ENCODE measurements around the gene COL27A1.
A peak's percentile ranks its signal among the peaks of the same experiment; 100 is the strongest.
"Not testable (repeated sequence)": the region's sequence is repeated elsewhere in the genome, so short reads cannot be mapped to it uniquely, and the experiment has no call there.

Gene COL27A1

DNA sequence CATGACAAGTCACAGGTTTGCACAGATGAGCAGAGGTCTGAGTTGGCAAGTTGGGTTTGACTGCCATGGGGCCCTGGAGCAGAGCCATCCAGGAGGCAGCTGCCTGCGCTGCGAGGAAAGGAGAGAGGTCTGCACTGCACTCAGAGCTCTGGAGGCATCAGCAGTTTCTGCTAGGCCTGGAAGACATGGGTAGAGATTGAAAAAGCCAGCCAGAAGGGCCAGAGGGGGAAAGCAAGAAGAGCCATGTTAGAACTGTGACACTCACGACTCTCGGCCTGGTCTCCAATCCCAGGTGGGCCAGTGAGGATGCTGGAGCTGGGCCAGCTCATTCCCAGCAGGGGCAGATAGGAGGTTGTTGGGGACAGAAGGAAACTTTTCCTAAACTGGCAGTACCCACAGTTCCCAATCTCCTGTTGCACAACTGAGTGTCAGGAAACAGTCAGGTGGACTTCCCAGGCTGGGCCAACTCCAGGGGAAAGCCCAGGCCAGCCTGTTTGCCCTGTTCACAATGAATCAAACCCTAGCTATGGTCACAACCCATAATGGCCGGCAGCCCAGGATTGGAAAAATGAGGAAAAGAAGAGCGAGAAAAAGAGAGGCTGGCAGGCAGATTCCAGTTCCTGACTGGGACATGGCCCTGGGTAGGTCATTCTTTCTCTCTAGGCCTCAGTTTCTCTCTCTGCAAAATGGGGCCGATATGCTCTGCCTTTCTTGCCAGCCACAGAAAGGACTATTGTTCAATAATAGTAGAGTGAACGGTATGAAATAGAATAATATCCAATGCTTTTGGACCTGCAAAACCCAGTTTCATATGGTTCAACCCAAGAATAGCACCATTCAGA, 159.8 kb downstream of the COL27A1 start:
- in situ Hi-C loops (cut with MboI; ENCODE audit: low sequenced_read_pairs): no loop called here
- H3K4me3 ChIP-seq: no peak overlapping the region
- H3K9me3 ChIP-seq: no peaks in the 10 kb centered on the region
- DNase-seq (ENCODE audit: low spot score in 2 of 2): peak in 1 of 2 experiments; percentile 6
- H3K36me3 ChIP-seq (replicated peaks): peaks cover 6% of the 10 kb centered on the region; the same call in 1 of the 2 replicates
- peaks cover 2% of the 10 kb centered on the region; the same call in 1 of the 2 replicates for H3K4me1 ChIP-seq
- no peaks in the 10 kb centered on the region for H3K27me3 ChIP-seq (ENCODE audit: low read depth)

- DNase-seq (ENCODE audit: low spot score in 2 of 2): no peak
- no peaks in the 10 kb centered on the region for H3K9me3 ChIP-seq
- in situ Hi-C loops (cut with MboI; ENCODE audit: low sequenced_read_pairs): no loop called here
- no peaks in the 10 kb centered on the region for H3K27me3 ChIP-seq (ENCODE audit: low read depth)
- H3K4me3 ChIP-seq: no peak overlapping the region
- peaks cover 2% of the 10 kb centered on the region; the same call in 1 of the 2 replicates for H3K4me1 ChIP-seq
- no peaks in the 10 kb centered on the region for H3K36me3 ChIP-seq (replicated peaks)
Measured at GRCh38 chr9:114315723-114316363, 160.5 kb downstream of the COL27A1 start.

DNA sequence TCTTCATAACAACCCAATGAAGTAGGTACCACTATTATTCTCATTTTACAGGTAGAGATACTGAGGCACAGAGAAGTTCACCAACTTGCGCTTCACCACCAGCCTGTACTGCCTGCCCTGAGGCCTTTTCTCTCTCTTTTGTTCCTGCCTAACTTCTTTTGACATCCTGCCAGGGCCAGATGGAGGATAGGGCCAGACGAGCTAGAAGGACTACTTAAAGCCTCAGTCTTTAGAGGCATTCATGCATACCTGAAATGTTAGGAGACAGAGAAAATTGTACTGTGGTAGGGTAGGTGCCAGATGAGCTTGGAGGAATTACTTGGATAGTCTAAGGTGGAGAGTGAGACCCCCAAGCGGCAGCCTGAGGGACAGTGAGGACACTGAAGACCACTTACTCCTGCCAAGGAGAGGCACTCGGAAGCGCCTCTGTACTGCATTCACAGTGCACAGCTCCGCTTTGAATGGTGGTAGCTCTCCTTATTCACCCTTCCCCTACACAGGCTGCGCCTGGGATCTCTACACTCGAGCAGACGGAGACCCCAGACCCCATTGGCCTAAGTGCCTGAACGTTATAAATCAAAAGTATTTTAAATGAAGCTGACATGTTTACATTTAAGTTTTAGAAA, 161.4 kb downstream of the COL27A1 start:
- H3K9me3 ChIP-seq: no peaks in the 10 kb centered on the region
- H3K4me3 ChIP-seq: no peak overlapping the region
- no peaks in the 10 kb centered on the region for H3K36me3 ChIP-seq (replicated peaks)
- no peaks in the 10 kb centered on the region for H3K27me3 ChIP-seq (ENCODE audit: low read depth)
- H3K4me1 ChIP-seq: peaks cover 2% of the 10 kb centered on the region; the same call in 1 of the 2 replicates
- in situ Hi-C loops (cut with MboI; ENCODE audit: low sequenced_read_pairs): no loop called here
- DNase-seq (ENCODE audit: low spot score in 2 of 2): peak in 1 of 2 experiments; percentile 33

- Histone ChIP-seq H3K27me3 (ENCODE audit: low read depth) (no peaks in the 10 kb centered on the region), H3K36me3 (replicated peaks) (no peaks in the 10 kb centered on the region), H3K9me3 (no peaks in the 10 kb centered on the region), H3K4me1 (peaks cover 2% of the 10 kb centered on the region; the same call in 1 of the 2 replicates), H3K4me3 (no peak overlapping the region)
- peak in 1 of 2 experiments; percentile 1 for DNase-seq (ENCODE audit: low spot score in 2 of 2)
- in situ Hi-C loops (cut with MboI; ENCODE audit: low sequenced_read_pairs): no loop called here
Measured at GRCh38 chr9:114317665-114318357, 162.5 kb downstream of the COL27A1 start.

DNA sequence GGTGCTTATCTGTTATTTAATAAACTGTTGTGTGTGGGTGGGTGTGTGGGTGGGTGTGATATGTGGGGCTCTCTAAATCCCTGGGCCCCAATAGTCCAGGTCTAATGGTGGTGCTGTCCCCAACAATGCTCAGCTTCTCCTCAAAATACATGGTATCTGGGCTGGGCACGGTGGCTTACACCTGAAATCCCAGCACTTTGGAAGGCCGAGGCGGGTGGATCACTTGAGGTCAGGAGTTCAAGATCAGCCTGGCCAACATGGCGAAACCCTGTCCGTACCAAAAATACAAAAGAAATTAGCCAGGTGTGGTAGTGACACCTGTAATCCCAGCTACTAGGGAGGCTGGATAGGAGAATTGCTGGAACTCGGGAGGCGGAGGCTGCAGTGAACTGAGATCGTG, 163.1 kb downstream of the COL27A1 start:
- no peaks in the 10 kb centered on the region for H3K36me3 ChIP-seq (replicated peaks)
- in situ Hi-C loops (cut with MboI; ENCODE audit: low sequenced_read_pairs): no loop called here

DNA sequence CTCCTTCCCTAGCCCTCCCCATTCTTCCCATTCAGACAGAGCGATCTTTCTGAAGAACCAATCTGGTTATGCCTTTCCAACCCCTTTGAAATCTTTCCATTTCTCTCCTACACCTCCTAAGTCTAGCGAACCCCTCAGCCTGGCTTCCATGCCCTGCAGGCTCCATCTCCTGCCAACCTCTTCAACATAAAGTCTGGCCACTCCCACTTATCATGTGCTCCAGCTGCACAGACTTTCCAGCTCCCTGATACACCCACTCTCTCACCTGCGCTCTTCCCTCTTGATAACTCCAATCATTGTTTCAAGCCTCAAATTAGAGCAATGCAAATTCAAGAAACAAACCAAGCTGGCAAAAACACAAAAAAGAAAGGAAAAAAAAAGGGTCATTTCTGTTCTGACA, 163.8 kb downstream of the COL27A1 start:
- DNase-seq (ENCODE audit: low spot score in 2 of 2): peak in 1 of 2 experiments; percentile 3
- no peak overlapping the region for H3K4me3 ChIP-seq
- H3K4me1 ChIP-seq: peaks cover 2% of the 10 kb centered on the region; the same call in 1 of the 2 replicates
- H3K27me3 ChIP-seq (ENCODE audit: low read depth): no peaks in the 10 kb centered on the region
- H3K9me3 ChIP-seq: no peaks in the 10 kb centered on the region
- no peaks in the 10 kb centered on the region for H3K36me3 ChIP-seq (replicated peaks)
- in situ Hi-C loops (cut with MboI; ENCODE audit: low sequenced_read_pairs): no loop called here

More for the DNA sequence above, 163.1 kb downstream of the COL27A1 start:
- Histone ChIP-seq H3K9me3 (no peaks in the 10 kb centered on the region), H3K27me3 (ENCODE audit: low read depth) (no peaks in the 10 kb centered on the region), H3K4me1 (peaks cover 2% of the 10 kb centered on the region; the same call in 1 of the 2 replicates), H3K4me3 (no peak overlapping the region)
- peak in 1 of 2 experiments; percentile 0 for DNase-seq (ENCODE audit: low spot score in 2 of 2)

- H3K4me1 ChIP-seq; DNase-seq (ENCODE audit: low spot score in 2 of 2); H3K9me3 ChIP-seq; H3K27me3 ChIP-seq (ENCODE audit: low read depth); H3K36me3 ChIP-seq (replicated peaks); H3K4me3 ChIP-seq; in situ Hi-C loops (cut with MboI; ENCODE audit: low sequenced_read_pairs): not testable (repeated sequence)
Measured at GRCh38 chr9:114320710-114321109, 165.4 kb downstream of the COL27A1 start.

GRCh38 chr9:114321759-114322158, 166.4 kb downstream of the COL27A1 start:
- in situ Hi-C loops (cut with MboI; ENCODE audit: low sequenced_read_pairs): no loop called here
- Histone ChIP-seq H3K36me3 (replicated peaks) (no peaks in the 10 kb centered on the region), H3K4me1 (peaks cover 2% of the 10 kb centered on the region; the same call in 1 of the 2 replicates), H3K9me3 (no peaks in the 10 kb centered on the region), H3K4me3 (no peak overlapping the region), H3K27me3 (ENCODE audit: low read depth) (no peaks in the 10 kb centered on the region)
- no peak for DNase-seq (ENCODE audit: low spot score in 2 of 2)

- H3K4me3 ChIP-seq; DNase-seq (ENCODE audit: low spot score in 2 of 2); H3K27me3 ChIP-seq (ENCODE audit: low read depth); H3K36me3 ChIP-seq (replicated peaks); in situ Hi-C loops (cut with MboI; ENCODE audit: low sequenced_read_pairs); H3K4me1 ChIP-seq; H3K9me3 ChIP-seq: not testable (repeated sequence)
Measured at GRCh38 chr9:114322160-114322818, 167.0 kb downstream of the COL27A1 start.

DNA sequence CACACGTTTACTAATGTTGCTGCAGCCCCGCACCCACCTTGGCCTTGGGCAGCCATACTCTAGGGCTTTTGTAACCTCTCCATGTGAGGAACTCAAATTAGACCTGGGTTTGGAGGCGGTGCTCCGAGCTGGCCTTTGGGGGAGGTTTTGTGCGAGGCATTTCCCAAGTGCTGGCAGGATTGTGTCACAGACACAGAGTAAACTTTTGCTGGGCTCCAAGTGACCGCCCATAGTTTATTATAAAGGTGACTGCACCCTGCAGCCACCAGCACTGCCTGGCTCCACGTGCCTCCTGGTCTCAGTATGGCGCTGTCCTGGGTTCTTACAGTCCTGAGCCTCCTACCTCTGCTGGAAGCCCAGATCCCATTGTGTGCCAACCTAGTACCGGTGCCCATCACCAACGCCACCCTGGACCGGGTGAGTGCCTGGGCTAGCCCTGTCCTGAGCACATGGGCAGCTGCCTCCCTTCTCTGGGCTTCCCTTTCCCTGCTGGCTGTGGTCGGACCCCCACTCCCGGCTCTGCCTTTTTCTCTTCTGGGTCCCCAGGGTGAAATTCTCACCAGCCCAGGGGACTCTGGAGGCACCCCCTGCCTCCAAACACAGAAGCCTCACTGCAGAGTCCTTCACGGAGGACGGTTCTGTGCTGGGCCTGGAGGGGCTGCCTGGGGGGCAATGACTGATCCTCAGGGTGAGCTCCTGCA, 167.6 kb downstream of the COL27A1 start, which contains the start of gene ORM1:
Gene ORM1 (plus strand): TSS at position 268 of the 701 bp plus-strand sequence. CDS start 36 bp downstream, at position 304.
- H3K9me3 ChIP-seq; H3K36me3 ChIP-seq (replicated peaks); H3K4me3 ChIP-seq; H3K4me1 ChIP-seq; H3K27me3 ChIP-seq (ENCODE audit: low read depth); DNase-seq (ENCODE audit: low spot score in 2 of 2); in situ Hi-C loops (cut with MboI; ENCODE audit: low sequenced_read_pairs): not testable (repeated sequence)

DNA sequence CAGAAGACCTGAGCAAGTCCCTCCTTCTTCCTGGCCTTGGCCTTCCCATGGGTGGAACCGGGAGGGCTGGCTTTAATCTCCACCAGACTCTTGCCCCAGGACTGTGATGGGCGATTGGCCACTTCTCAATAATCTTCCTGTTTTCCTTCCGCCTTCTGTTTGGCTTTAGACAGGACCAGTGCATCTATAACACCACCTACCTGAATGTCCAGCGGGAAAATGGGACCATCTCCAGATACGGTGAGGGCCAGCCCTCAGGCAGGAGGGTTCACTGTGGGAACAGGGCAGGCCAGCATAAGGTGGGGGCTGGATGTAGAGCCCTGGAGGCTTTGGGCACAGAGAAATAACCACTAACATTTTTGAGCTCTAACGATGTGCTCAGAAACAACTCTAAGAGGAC, 168.5 kb downstream of the COL27A1 start:
- H3K4me1 ChIP-seq; in situ Hi-C loops (cut with MboI; ENCODE audit: low sequenced_read_pairs); H3K4me3 ChIP-seq; DNase-seq (ENCODE audit: low spot score in 2 of 2); H3K36me3 ChIP-seq (replicated peaks); H3K27me3 ChIP-seq (ENCODE audit: low read depth); H3K9me3 ChIP-seq: not testable (repeated sequence)

DNA sequence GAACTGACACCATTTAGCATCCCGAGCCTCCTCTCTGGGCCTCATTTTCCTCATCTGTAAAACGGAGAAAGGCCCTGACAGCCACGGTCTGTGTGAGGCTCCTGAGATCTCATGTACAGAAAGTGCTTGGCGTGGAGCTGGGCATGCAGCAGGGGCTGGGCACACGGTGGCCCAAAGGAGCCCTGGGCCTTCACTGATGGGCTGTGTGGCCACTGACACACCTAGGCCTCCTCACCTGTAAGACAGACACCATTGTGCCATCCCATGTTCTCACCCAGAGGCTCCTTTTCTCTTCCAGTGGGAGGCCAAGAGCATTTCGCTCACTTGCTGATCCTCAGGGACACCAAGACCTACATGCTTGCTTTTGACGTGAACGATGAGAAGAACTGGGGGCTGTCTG, 169.2 kb downstream of the COL27A1 start:
- Histone ChIP-seq H3K9me3 (no peaks in the 10 kb centered on the region), H3K27me3 (ENCODE audit: low read depth) (no peaks in the 10 kb centered on the region), H3K36me3 (replicated peaks) (no peaks in the 10 kb centered on the region), H3K4me3 (no peak overlapping the region), H3K4me1 (no peaks in the 10 kb centered on the region)
- in situ Hi-C loops (cut with MboI; ENCODE audit: low sequenced_read_pairs): no loop called here
- DNase-seq (ENCODE audit: low spot score in 2 of 2): no peak

Data from HAP-1 (cell line).